Suprapubic skin (tissue), 3 donors: Measurements from ENCODE around the gene COA8.
A peak's percentile ranks its signal among the peaks of the same experiment; 100 is the strongest.

Experiments
- CTCF ChIP-seq, 2 donors: fragments of 200-600 bp in 1 of 2; fragments of 450-650 bp in 1 of 2; sonication (generic) in 1 of 2; IDR thresholded peaks; one replicate each; pipeline ENCODE4 v1.5.1; 2016 to 2019; ENCODE audit warnings: antibody characterized with exemption in 2 of 2, mild to moderate bottlenecking in 1 of 2, moderate library complexity in 1 of 2
- POLR2A ChIP-seq, 2 donors: fragments of 450-650 bp; IDR thresholded peaks; one replicate each; pipeline ENCODE4 v1.6.1; 2017; ENCODE audit warnings: antibody characterized with exemption in 2 of 2, mild to moderate bottlenecking in 2 of 2, moderate library complexity in 2 of 2

GRCh38 chr14:103628221-103628683, 65.5 kb downstream of the COA8 start:
- TF ChIP-seq CTCF (IDR thresholded peaks at IDR 0.05) (no peak), POLR2A (IDR thresholded peaks at IDR 0.05) (peak in 1 of 2 donors; percentile 61)
